GM19099 (cell line): Measurements from ENCODE around the gene ACOT8.

Experiments
- POLR2A ChIP-seq: IDR thresholded peaks from 3 replicates; pipeline ENCODE4 v1.6.1; 2011; ENCODE audit warnings: low read depth; ENCODE audit not compliant: insufficient read length; ENCODE audit errors: extremely low read depth

Gene ACOT8

DNA sequence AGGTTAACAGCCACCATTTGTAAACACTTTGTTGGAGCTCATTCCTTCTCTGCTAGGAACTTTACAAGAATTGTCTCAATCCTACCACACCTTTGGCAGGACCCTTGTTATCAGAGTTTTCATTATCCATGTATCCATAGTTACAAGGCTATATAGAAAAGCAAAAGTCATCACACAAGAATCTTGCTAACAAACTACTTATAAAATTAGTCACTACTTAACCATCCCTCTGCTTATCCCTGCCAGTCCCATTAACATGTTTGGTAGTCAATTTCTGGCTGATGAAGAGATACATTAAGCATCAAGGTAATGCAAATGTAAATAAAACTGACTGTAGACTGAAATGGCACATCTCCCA lies 10.6 kb upstream of the ACOT8 start:
- TF ChIP-seq POLR2A: no peak

GRCh38 chr20:45867136-45867818 lies 10.1 kb upstream of the ACOT8 start:
- no peak for TF ChIP-seq POLR2A

DNA sequence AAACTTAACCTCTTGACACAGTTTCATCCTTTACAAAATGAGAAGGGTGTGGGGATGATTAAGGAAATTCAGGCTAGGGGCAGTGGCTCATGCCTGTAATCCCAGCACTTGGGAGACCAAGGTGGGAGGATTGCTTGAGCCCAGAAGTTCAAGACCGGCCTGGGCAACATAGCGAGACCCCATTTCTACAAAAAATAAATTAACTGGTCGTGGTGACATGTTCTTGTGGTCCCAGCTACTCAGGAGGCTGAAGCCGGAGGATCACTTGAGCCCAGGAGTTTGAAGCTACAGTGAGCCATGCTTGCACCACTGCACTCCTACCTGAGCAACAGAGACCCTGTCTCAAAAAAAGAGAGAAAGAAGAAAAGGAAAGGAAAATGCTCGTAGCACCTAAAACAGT lies 9.3 kb upstream of the ACOT8 start:
- TF ChIP-seq POLR2A: no peak

GRCh38 chr20:45863543-45864470 lies 6.6 kb upstream of the ACOT8 start:
- no peak for TF ChIP-seq POLR2A

DNA sequence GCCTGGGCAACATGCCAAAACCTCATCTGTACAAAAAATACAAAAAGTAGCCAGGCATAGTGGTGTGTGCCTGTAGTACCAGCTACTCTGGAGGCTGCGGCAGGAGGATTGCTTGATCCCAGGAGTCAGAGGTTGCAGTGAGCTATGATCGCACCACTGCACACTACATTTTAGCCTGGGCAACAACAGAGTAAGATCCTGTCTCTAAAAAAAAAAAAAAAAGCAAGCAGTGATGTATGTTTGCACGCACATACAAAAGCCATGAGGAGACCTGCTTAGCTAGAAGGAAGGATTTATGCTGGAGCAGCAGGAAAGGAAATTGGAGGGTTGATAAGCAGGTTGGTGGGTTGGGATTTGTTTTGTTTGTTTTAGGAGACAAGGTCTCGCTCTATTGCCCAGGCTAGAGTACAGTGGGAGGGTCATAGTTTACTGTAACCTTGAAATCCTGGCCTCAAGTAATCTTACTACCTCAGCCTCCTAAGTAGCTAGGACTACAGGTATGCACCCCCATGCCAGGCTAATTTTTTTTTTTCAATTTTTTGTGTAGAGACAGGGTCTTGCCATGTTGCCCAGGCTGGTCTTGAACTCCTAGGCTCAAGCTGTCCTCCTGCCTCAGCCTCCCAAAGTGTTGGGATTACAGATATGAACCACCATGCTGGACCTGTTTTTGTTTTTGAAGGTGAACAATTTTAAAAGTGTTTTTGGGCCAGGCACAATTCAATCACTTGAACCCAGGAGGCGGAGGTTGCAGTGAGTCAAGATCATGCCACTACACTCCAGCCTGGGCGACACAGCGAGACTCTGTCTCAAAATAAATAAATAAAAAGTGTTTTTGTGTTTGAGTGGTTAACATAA lies 4.3 kb upstream of the ACOT8 start:
- TF ChIP-seq POLR2A: no peak

DNA sequence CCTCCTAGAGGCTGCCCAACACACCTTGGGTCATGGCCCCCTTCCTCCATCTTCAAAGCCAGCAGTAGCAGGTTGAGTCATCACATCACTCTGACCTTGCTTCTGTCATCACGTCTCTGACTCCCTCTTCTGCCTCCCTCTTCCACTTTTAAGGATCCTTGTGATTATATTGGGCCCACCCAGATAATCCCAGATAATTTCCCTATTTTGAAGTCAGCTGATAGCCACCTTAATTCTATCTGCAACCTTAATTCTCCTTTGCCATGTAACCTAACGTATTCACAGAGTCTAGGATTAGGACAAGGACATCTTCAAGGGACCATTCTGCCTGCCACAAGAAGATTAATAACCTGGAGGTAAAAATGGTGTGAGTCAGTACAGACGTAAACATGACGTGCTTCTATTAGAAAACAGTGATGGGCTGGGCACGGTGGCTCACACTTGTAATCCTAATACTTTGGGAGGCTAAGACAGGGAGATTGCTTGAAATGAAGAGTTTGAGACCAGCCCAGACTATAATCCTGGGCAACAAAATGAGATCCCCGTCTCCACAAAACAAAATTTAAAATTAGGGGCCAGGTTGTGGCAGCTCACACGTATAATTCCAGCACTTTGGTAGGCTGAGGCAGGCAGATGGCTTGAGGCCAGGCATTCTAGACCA lies 3.5 kb upstream of the ACOT8 start:
- no peak for TF ChIP-seq POLR2A

GRCh38 chr20:45859916-45860315 lies 2.7 kb upstream of the ACOT8 start:
- TF ChIP-seq POLR2A: no peak

- peak; percentile 8 for TF ChIP-seq POLR2A
Observed at GRCh38 chr20:45857882-45858216, 657 bp upstream of the ACOT8 start.

DNA sequence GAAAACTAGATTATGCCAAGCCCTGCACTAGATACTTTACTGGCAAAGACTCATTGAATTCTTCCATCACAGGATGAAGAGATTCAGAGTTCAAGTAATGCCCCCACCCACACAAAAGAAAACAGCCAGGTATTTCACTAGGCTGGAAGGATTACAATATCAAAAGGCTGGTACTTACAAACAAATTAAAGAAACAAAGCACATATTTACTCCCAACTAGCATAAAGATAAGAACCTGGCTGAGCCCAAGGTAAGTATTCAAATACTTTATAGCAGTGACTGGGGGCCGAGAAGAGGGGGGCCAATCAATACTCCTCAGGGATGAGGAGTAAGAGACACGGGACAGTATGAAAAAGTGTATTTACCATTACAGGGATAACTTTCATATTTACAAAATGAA lies 3.7 kb downstream of the ACOT8 start:
- no peak for TF ChIP-seq POLR2A

DNA sequence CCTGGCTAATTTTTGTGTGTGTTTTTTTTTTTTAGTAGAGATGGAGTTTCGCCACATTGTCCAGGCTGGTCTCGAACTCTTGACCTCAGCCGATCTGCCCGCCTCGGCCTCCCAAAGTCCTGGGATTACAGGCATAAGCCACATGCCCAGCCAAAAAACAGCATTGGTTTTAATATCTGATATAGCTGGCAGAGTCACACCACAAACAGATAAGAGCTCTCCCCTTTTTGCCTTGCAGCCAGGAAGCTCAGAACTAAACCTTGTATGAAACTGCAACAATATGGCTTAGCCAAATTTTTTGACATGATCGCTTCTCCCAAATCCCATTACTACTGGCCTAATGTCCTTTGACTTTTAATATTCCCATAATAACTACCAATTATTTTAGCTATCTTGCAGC lies 4.9 kb downstream of the ACOT8 start:
- TF ChIP-seq POLR2A: no peak

DNA sequence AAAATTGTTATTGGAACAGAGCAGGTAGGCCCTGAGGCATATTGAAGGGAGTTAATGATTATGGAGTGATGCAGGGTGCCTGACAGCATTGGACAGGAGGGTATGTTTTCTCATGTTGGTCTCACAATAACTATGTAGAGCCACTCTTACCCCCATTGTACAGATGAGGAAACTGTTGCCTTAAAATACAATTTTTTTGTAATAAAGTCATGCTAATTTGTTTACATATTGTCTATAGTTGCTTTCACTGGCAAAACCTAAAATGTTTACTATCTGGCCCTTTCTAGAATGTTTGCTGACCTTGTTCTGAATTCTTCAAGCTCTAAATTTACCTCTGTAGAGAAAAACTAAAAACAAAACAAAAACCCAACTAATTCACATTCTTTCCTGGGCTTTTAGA lies 5.7 kb downstream of the ACOT8 start:
- no peak for TF ChIP-seq POLR2A

DNA sequence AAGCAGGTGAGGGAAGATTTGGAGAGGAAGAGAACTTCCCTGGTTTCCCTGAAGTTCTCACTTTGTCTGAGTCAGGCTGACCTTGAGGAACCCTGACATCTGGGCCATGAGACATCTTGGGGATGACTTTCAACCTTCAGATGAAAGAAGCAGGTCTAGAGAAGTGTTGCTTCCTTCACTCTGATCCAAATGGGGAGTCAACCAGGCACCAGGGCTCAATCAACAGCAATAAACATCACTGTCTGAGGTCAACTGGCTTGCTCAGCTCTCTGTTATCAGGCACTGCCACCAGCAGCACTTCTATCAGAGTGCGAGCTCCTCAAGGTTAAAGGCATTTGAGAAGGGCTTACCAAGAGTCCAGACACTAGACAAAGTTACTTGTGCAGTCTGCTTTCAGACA lies 6.3 kb downstream of the ACOT8 start:
- no peak for TF ChIP-seq POLR2A

- no peak for TF ChIP-seq POLR2A
Observed at GRCh38 chr20:45850238-45850637, 7.0 kb downstream of the ACOT8 start.

DNA sequence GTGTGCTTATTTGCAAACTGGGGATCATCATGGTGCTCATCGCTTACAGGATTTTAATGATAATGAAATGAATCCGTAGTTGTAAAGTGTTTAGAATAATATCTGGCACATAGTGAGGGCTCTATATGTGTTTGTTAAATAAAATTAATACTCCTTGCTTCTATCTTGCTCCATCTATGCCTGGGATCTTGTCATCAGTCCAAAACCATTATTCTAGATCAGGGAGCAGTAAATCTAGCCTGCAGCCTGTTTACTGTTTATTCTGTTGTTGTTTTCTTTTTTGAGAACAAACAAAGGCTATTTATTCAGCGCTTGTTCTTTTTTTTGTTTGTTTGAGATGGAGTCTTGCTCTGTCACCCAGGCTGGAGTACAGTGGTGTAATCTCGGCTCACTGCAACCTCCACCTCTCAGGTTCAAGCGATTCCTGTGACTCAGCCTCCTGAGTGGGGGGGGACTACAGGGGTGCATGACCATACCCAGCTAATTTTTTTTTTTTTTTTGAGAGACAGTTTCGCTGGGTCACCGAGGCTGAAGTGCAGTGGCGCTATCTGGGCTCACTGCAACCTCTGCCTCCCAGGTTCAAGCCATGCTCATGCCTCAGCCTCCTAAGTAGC lies 8.1 kb downstream of the ACOT8 start:
- TF ChIP-seq POLR2A: no peak
